Esophagus muscularis mucosa (tissue), 4 donors: ENCODE measurements around the gene COPS4.

Experiments
- CTCF ChIP-seq, 3 experiments: fragments of 200-600 bp in 2 of 3; fragments of 450-650 bp in 1 of 3; sonication (generic) in 2 of 3; IDR thresholded peaks; one replicate each; pipeline ENCODE4 v1.5.1; 2017 to 2019; ENCODE audit warnings: antibody characterized with exemption in 3 of 3, mild to moderate bottlenecking in 2 of 3, moderate library complexity in 1 of 3
- EP300 ChIP-seq: sonication (generic); formaldehyde crosslinking; IDR thresholded peaks from one replicate; pipeline ENCODE4 v1.6.1; 2017; ENCODE audit warnings: antibody characterized with exemption
- POLR2A ChIP-seq: fragments of 450-650 bp; IDR thresholded peaks from one replicate; pipeline ENCODE4 v1.6.1; 2017; ENCODE audit warnings: antibody characterized with exemption, moderate library complexity, mild to moderate bottlenecking, low read depth
- POLR2AphosphoS5 ChIP-seq, 2 donors: sonication (generic); formaldehyde crosslinking; IDR thresholded peaks; one replicate each; pipeline ENCODE4 v1.6.1; 2017; ENCODE audit warnings: antibody characterized with exemption in 2 of 2

- TF ChIP-seq CTCF (IDR thresholded peaks at IDR 0.05) (no peak), POLR2AphosphoS5 (IDR thresholded peaks at IDR 0.05) (no peak), POLR2A (no peak), EP300 (no peak)
These were observed 24.9 kb upstream of the COPS4 start for GRCh38 chr4:83010111-83010521.
